Cerebellar nuclear complex (tissue), 1 donor: ENCODE results near the gene MDM2.
"Not testable (repeated sequence)": the region's sequence is repeated elsewhere in the genome, so short reads cannot be mapped to it uniquely, and the experiment has no call there.

Source experiments
- DNase-seq, 2 experiments: peaks; one replicate each; lab custom pipeline; 2025; lab: John Stamatoyannopoulos, UW

MDM2 gene

DNA sequence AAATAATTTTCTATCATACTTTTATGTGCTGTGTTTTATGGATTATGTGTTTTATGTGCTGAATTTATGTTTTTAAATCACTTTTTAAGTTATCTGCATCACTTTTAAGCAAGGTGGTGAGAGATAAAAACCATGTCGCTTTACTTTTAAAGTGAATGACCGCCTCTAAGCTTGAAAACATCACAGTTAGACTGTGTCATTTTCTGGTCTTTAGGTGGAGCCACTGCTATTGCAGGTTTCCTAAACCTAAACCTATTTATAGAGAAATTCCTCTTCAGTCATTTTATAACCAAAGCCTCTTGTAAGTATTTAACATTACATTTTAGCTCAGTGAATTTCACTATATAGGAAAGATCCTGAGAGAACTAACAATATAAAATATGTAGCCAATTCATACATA is 21.0 kb upstream of the MDM2 start:
- DNase-seq, result no peak

GRCh38 chr12:68788554-68789143 is 19.3 kb upstream of the MDM2 start:
- DNase-seq, result no peak

DNA sequence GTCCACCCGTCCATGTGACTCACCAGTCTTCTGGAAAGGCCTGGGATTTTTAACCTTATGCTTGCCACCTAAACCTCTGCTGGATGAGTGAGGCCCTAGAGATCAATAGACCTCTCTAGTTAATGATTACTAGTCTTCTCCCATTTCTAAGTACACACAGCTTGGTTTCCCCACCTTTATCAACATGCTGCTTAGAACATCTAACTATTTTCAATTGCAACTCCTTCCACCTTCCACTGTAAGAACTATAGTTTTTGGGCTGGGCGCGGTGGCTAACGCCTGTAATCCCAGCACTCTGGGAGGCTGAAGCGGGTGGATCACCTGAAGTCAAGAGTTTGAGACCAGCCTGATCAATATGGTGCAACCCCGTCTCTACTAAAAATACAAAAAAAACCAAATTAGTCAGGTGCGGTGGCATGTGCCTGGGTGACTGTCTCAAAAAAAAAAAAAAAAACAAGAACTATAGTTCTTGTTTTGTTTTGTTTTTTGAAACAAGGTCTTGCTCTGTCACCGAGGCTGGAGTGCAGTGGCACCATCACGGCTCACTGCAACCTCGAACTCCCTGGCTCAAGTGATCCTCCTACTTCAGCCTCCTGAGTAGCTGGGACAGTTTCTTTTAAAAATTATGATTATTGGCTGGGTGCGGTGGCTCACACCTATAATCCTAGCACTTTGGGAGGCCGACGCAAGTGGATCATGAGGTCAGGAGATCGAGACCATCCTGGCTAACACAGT is 18.7 kb upstream of the MDM2 start:
- no peak for DNase-seq

GRCh38 chr12:68790081-68790951 is 17.7 kb upstream of the MDM2 start:
- no peak for DNase-seq

GRCh38 chr12:68790952-68791234 is 17.1 kb upstream of the MDM2 start:
- DNase-seq, result no peak

GRCh38 chr12:68791897-68792481 is 16.0 kb upstream of the MDM2 start:
- DNase-seq, result no peak

- DNase-seq, result no peak
Measured at GRCh38 chr12:68792952-68793351, 15.0 kb upstream of the MDM2 start.

- no peak for DNase-seq
Measured at GRCh38 chr12:68793436-68793835, 14.5 kb upstream of the MDM2 start.

DNA sequence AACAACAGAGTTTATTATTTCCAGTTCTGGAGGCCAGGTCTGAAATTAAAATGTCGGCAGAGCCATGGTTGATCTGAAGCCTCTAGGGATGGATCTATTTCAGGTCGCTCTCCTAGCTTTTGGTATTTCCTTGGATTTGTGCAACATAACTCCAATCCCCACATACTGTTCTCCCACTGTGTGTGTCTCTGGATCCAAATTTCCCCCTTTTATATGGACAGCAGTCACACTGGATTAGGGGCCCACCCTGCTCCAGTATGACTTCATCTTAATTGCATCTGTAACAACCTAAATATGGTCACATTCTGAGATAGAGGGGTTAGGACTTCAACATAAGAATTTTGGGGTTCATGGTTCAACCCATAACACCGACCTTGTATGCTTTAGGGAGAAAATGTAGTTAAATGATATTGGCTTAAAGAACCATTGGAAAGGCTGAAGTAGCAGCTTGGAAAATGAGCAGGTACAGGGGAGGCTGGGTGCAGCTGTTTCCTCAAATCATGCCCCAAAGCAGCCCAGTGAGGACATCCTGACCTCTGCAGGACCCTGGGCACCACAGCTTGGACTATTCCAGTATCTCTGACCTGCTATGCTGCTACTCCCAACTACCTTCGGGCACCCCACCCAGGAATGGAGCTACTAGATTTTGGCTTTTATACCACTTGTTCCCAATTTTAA is 13.9 kb upstream of the MDM2 start:
- DNase-seq, result no peak

- no peak for DNase-seq
Measured at GRCh38 chr12:68794653-68795251, 13.2 kb upstream of the MDM2 start.

- DNase-seq, result no peak
Measured at GRCh38 chr12:68796399-68796798, 11.6 kb upstream of the MDM2 start.

- no peak for DNase-seq
Measured at GRCh38 chr12:68798882-68799234, 9.1 kb upstream of the MDM2 start.

- no peak for DNase-seq
Measured at GRCh38 chr12:68800294-68800693, 7.7 kb upstream of the MDM2 start.

GRCh38 chr12:68801124-68801523 is 6.9 kb upstream of the MDM2 start:
- DNase-seq, result not testable (repeated sequence)

- DNase-seq, result not testable (repeated sequence)
Measured at GRCh38 chr12:68802372-68802745, 5.6 kb upstream of the MDM2 start.

DNA sequence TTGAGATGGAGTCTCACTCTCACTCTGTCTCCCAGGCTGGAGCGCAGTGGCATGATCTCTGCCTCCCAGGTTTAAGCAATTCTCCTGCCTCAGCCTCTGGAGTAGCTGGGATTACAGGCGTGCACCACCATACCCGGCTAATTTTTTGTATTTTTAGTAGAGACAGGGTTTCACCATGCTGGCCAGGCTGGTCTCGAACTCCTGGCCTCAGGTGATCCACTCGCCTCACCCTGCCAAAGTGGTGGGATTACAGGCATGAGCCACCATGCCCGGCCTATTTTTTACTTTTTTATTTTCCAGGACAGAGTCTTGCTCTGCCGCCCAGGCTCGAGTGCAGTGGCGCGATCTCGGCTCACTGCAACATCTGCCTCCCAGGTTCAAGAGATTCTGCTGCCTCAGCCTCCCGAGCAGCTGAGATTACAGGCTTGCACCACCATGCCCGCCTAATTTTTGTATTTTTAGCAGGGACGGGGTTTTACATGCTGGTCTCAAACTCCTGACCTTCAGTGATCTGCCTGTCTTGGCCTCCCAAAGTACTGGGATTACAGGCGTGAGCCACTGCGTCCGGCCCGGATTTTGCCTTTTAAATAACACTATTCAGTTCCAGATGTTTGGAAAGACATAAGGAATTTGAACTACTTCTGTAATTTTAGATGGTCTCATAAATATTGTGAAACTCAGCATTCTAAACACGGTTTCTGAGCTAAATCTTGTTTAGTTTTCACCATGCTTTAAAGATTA is 4.9 kb upstream of the MDM2 start:
- not testable (repeated sequence) for DNase-seq

DNA sequence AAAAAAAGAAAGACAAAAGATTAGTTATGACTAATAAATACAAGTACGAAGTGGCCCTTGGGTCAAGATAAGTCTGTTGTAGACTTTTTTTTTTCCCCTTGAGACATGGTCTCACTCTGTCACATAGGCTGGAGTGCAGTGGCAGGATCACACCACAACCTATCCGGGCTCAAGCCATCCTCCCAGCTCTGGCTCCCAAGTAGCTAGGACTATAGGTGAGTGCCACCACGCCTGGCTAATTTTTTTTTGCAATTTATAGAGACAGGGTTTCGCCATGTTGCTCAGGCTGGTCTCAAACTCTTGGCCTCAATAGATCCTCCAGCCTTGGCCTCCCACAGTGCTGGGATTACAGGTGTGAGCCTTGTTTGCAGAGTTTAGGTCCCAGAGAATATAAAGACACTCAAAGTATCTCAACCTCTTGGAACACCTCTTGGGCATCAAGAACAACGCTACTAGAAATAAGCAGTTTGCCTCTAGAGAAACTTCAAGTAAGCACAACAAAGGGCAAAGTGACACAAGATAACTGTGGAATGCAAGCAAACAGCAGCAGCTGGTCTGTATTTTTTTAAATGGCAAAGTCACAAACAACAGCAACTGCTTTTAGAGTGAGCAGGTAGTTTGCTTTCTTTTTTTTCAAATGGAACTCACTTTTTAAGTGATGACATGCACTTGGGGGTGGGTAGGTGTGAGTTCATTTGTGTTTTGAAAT is 3.9 kb upstream of the MDM2 start:
- DNase-seq, result no peak

- DNase-seq, result no peak
Measured at GRCh38 chr12:68804657-68805591, 3.1 kb upstream of the MDM2 start.

GRCh38 chr12:68805592-68806120 is 2.3 kb upstream of the MDM2 start:
- no peak for DNase-seq
